IMR-90 (cell line): ENCODE results near the gene POLR2I. TPM values are rescaled to one million over a fixed set of nuclear protein-coding genes. Genes with fewer than 3 reads are reported as not detected.

ENCODE experiments used
- ATAC-seq: fragments of 200-7000 bp; cut with Tn5 transposase; 2 replicates; pipeline ENCODE4 v1.9.1; 2020; ENCODE audit warnings: low read depth, mild to moderate bottlenecking, moderate library complexity
- BruUV-seq: library from RNA; stranded (reverse); fragments of 400-500 nt; replicated peaks from 2 replicates; lab custom pipeline; 2021; lab: Mats Ljungman, UMichigan
- CTCF ChIA-PET: fragments of 300-600 bp; formaldehyde crosslinking; extraction: SDS; loops from one replicate; lab custom pipeline; 2021; ENCODE audit warnings: antibody characterized with exemption; lab: Yijun Ruan, JAX
- POLR2A ChIA-PET: fragments of 300-600 bp; sonication (Branson Sonifier 250); formaldehyde crosslinking; loops from one replicate; lab custom pipeline; 2022; ENCODE audit warnings: antibody characterized with exemption; ENCODE audit not compliant: unreplicated experiment; lab: Charles Lee
- DNase-seq: peaks from one replicate; pipeline ENCODE4 v3.0.0; 2013
- H2AFZ ChIP-seq: replicated peaks from 2 replicates; pipeline ENCODE3; 2013; ENCODE audit warnings: low read length, mild to moderate bottlenecking; ENCODE audit not compliant: poor library complexity
- H2AK5ac ChIP-seq: 2 replicates; pipeline ENCODE4 v1.6.1; 2013; ENCODE audit warnings: low read depth, low read length, inconsistent platforms
- H2AK9ac ChIP-seq: replicated peaks from 2 replicates; pipeline ENCODE3; 2013; ENCODE audit warnings: mild to moderate bottlenecking, low read depth, low read length, moderate library complexity; ENCODE audit not compliant: poor library complexity
- H2BK120ac ChIP-seq: 2 replicates; pipeline ENCODE4 v1.6.1; 2013; ENCODE audit warnings: low read depth, low read length, inconsistent platforms
- H2BK15ac ChIP-seq: 3 replicates; pipeline ENCODE4 v1.6.1; 2013; ENCODE audit warnings: low read depth, low read length, inconsistent platforms
- H2BK20ac ChIP-seq: 2 replicates; pipeline ENCODE4 v1.6.1; 2013; ENCODE audit warnings: low read depth, mild to moderate bottlenecking, inconsistent platforms, low read length, moderate library complexity
- H2BK5ac ChIP-seq: 2 replicates; pipeline ENCODE4 v1.6.1; 2013; ENCODE audit warnings: mild to moderate bottlenecking, low read depth, low read length, inconsistent platforms; ENCODE audit not compliant: poor library complexity, severe bottlenecking
- H3K14ac ChIP-seq: replicated peaks from 2 replicates; pipeline ENCODE4 v1.6.1; 2013; ENCODE audit warnings: low read depth, low read length, inconsistent platforms
- H3K18ac ChIP-seq: 2 replicates; pipeline ENCODE4 v1.6.1; 2013; ENCODE audit warnings: low read depth, low read length, control low read depth
- H3K23ac ChIP-seq: 2 replicates; pipeline ENCODE4 v1.6.1; 2013; ENCODE audit warnings: low read depth, low read length, inconsistent platforms
- H3K27ac ChIP-seq: 2 replicates; pipeline ENCODE4 v1.5.1; 2013; ENCODE audit warnings: mild to moderate bottlenecking, control low read depth, low read length; ENCODE audit not compliant: insufficient read depth
- H3K27me3 ChIP-seq: 2 replicates; pipeline ENCODE4 v1.6.1; 2013; ENCODE audit warnings: low read length; ENCODE audit not compliant: control insufficient read depth, insufficient read depth
- H3K36me3 ChIP-seq: 2 replicates; pipeline ENCODE4 v1.6.1; 2013; ENCODE audit warnings: low read length, mixed read lengths; ENCODE audit not compliant: control insufficient read depth, insufficient read depth
- H3K4ac ChIP-seq: 2 replicates; pipeline ENCODE4 v1.6.1; 2013; ENCODE audit warnings: low read depth, low read length, inconsistent platforms
- H3K4me1 ChIP-seq: 2 replicates; pipeline ENCODE4 v1.6.1; 2013; ENCODE audit warnings: low read length, mixed read lengths; ENCODE audit not compliant: control insufficient read depth, insufficient read depth
- H3K4me2 ChIP-seq: 2 replicates; pipeline ENCODE4 v1.6.1; 2013; ENCODE audit warnings: low read depth, mild to moderate bottlenecking, control low read depth, low read length, moderate library complexity
- H3K4me3 ChIP-seq: 2 replicates; pipeline ENCODE4 v1.5.1; 2013; ENCODE audit warnings: low read depth, mild to moderate bottlenecking, control low read depth, low read length, moderate library complexity; ENCODE audit not compliant: insufficient read depth
- H3K56ac ChIP-seq: 2 replicates; pipeline ENCODE4 v1.6.1; 2013; ENCODE audit warnings: low read length, inconsistent platforms; ENCODE audit not compliant: insufficient read depth; ENCODE audit errors: extremely low read depth
- H3K79me1 ChIP-seq, 2 experiments: 2 replicates each; pipeline ENCODE4 v1.6.1; 2013; ENCODE audit warnings: low read length in 2 of 2, inconsistent platforms in 1 of 2, low read depth in 1 of 2
- H3K9ac ChIP-seq: 2 replicates; pipeline ENCODE4 v1.6.1; 2013; ENCODE audit warnings: low read depth, low read length, control low read depth
- H3K9me1 ChIP-seq: 2 replicates; pipeline ENCODE4 v1.6.1; 2013; ENCODE audit warnings: low read length, inconsistent platforms; ENCODE audit not compliant: insufficient read depth
- H3K9me3 ChIP-seq: 2 replicates; pipeline ENCODE4 v1.6.1; 2013; ENCODE audit warnings: low read length; ENCODE audit not compliant: control insufficient read depth, insufficient read depth
- H4K20me1 ChIP-seq: 2 replicates; pipeline ENCODE4 v1.6.1; 2013; ENCODE audit warnings: low read length, inconsistent platforms; ENCODE audit not compliant: insufficient read depth
- H4K5ac ChIP-seq: 2 replicates; pipeline ENCODE4 v1.6.1; 2013; ENCODE audit warnings: mild to moderate bottlenecking, low read depth, low read length, control low read depth
- H4K8ac ChIP-seq, 2 experiments: 2 replicates each; pipeline ENCODE4 v1.6.1; 2013; ENCODE audit warnings: low read depth in 2 of 2, low read length in 2 of 2, control low read depth in 1 of 2, inconsistent platforms in 1 of 2
- H4K91ac ChIP-seq: 2 replicates; pipeline ENCODE4 v1.6.1; 2013; ENCODE audit warnings: low read depth, low read length, inconsistent platforms; ENCODE audit not compliant: insufficient read depth
- BHLHE40 ChIP-seq: fragments of 150-350 bp; IDR thresholded peaks from 2 replicates; pipeline ENCODE4 v1.6.1; 2016; ENCODE audit warnings: mild to moderate bottlenecking, low read depth, low read length
- CEBPB ChIP-seq: IDR thresholded peaks from 2 replicates; pipeline ENCODE4 v1.6.1; 2012; ENCODE audit warnings: low read depth, low read length, improper control_type of control experiment
- CHD1 ChIP-seq: IDR thresholded peaks from 2 replicates; pipeline ENCODE4 v1.6.1; 2012; ENCODE audit warnings: low read depth, low read length, improper control_type of control experiment
- CTCF ChIP-seq: conservative IDR thresholded peaks from 2 replicates; pipeline ENCODE4 v1.5.1; 2012; ENCODE audit warnings: mild to moderate bottlenecking, low read depth, low read length, improper control_type of control experiment
- MAZ ChIP-seq: IDR thresholded peaks from 2 replicates; pipeline ENCODE4 v1.6.1; 2012; ENCODE audit warnings: low read depth, mild to moderate bottlenecking, low read length, improper control_type of control experiment, moderate library complexity, borderline replicate concordance
- POLR2A ChIP-seq: IDR thresholded peaks from 2 replicates; pipeline ENCODE4 v1.6.1; 2012; ENCODE audit warnings: mild to moderate bottlenecking, low read depth, low read length
- RAD21 ChIP-seq: IDR thresholded peaks from 2 replicates; pipeline ENCODE4 v1.6.1; 2012; ENCODE audit warnings: low read length, improper control_type of control experiment
- SMC3 ChIP-seq: fragments of 150-350 bp; IDR thresholded peaks from 2 replicates; pipeline ENCODE4 v1.6.1; 2016; ENCODE audit warnings: low read depth, mild to moderate bottlenecking, antibody characterized with exemption, low read length, moderate library complexity
- WGBS, 2 experiments: methylation state at CpG; one replicate each; pipeline versions ENCODE4 v1.1.5 to v1.1.7; 2013; ENCODE audit warnings: missing lambda C conversion rate in 2 of 2; ENCODE audit not compliant: insufficient read length in 1 of 2; ENCODE audit errors: extremely low coverage in 2 of 2; 5-methylcytosine and 5-hydroxymethylcytosine counted together
- dilution Hi-C: fragments of 300-500 bp; cut with HindIII; formaldehyde crosslinking; loops from one replicate; pipeline ENCODE4 v1.14.3; 2018; ENCODE audit warnings: low sequenced_read_pairs; ENCODE audit not compliant: unreplicated experiment
- in situ Hi-C: fragments of 300-500 bp; cut with MboI; formaldehyde crosslinking; loops from 3 replicates; pipeline ENCODE4 v1.14.3; 2019; ENCODE audit warnings: low sequenced_read_pairs, inconsistent platforms, mixed read lengths
- intact Hi-C: fragments of 100-400 bp; cut with micrococcal nuclease; formaldehyde crosslinking; loops from 2 replicates; pipeline ENCODE4 v1.10.0; 2022
- polyA plus RNA-seq, 3 experiments: library from polyadenylated mRNA; depleted of rRNA; stranded (reverse); fragments of >200 nt; gene quantifications; 2 replicates each; pipeline ENCODE4 v1.2.3, GENCODE V29; 2012; ENCODE audit warnings: low replicate concordance in 1 of 3
- total RNA-seq: library from RNA; depleted of rRNA; stranded (reverse); fragments of >200 nt; gene quantifications from 2 replicates; pipeline ENCODE4 v1.2.3, GENCODE V29; 2012

POLR2I gene
- total and polyA plus RNA-seq, 2 of the 4 experiments (the other 2 are of a cell fraction): 35.8 to 59.7 TPM

DNA sequence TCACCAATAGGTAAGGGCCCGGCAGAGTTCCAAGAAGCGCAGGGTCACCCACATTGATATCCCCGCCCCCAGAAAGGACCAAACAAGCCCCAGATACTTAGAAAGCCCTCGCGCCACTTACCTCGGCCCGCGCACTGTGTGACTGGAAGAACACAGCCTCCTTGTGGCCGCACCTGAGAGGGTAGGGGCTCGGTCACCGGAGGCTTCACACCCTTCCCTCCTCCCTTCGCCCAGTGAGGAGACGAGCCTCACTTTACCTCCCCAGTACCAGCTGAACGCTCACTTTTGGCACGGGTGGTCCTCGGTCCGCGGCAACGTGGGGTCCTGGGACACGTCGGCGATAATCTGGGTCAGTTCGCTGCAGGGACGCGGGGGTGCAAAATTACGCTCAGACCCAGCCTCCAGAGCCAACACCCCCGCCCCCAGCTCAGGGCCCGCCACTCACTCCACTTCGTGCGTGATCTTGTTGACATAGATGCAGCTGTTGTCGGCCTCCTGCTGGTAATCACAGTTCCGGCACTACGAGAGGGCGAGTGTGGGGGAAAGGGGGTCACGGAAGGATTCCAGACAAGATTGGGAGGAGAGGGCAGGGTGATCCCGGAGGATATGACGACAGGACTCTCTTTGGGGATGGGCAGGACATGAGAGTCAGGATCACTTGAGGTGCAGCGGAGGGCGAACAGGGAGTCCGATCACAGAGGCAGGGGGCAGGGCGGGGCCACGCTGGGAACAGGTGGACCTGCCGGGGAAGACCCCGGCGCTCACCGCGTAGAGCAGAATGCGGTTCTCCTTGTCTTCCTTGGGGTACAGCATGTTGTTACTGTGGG, 568 bp downstream of the POLR2I start:
- Histone ChIP-seq H3K27ac (peak overlapping the region; percentile 65), H2AK5ac (peak overlapping the region; percentile 37; the same call in 1 of the 2 replicates), H3K14ac (peak overlapping the region; percentile 29), H4K5ac (peak overlapping the region; percentile 22), H2BK15ac (no peak overlapping the region), H3K4me2 (peak overlapping the region; percentile 91), H3K4ac (peak overlapping the region; percentile 39), H3K79me1 (peaks cover 27 to 52% of the 10 kb centered on the region in 2 experiments), H3K4me1 (peaks cover 7% of the 10 kb centered on the region), H3K36me3 (peaks cover 18% of the 10 kb centered on the region), H2BK120ac (no peak overlapping the region; the same call in 1 of the 2 replicates), H3K9me1 (0 out of 2 replicates have a peak, but pooled peaks cover 6% of the 10 kb centered on the region), H4K91ac (peak overlapping the region; percentile 26; the same call in 1 of the 2 replicates), H2AK9ac (peak overlapping the region; percentile 97), H3K27me3 (no peaks in the 10 kb centered on the region), H2AFZ (peak overlapping the region; percentile 89), H4K8ac (peak overlapping the region; percentile 48 to 74; a peak in 3 of 4 replicates), H3K23ac (peak overlapping the region; percentile 59), H3K4me3 (peak overlapping the region; percentile 60), H4K20me1 (peaks cover 8% of the 10 kb centered on the region), H3K18ac (peak overlapping the region; percentile 2; the same call in 1 of the 2 replicates), H3K9me3 (no peaks in the 10 kb centered on the region), H2BK5ac (peak overlapping the region; percentile 51), H3K9ac (peak overlapping the region; percentile 70), H2BK20ac (no peak overlapping the region), H3K56ac (peak overlapping the region; percentile 13)
- POLR2A ChIA-PET: no interaction called here
- in situ Hi-C loops (no loop called here), dilution Hi-C loops (no loop called here), intact Hi-C loops (loop anchor here (2.0 kb wide), 2 partner anchors 27 to 53 kb away; partner anchors contain the start of gene CAPNS1)
- DNase-seq (peak; percentile 30), ATAC-seq (peak; percentile 1; the same call in 1 of the 2 replicates)
- no TSS peak for BruUV-seq
- 3% methylated on average over 10 of the region's 48 CpGs; no CpG with 5 or more reads in 1 of the 2 experiments for WGBS, 2 experiments
- 0 out of 2 replicates have a peak, but pooled peaks have one; percentile 11 for TF ChIP-seq SMC3
- TF ChIP-seq CTCF: peak; percentile 24; the same call in 1 of the 2 replicates
- no peak for TF ChIP-seq CHD1
- TF ChIP-seq CEBPB: no peak
- peak; percentile 39; the same call in 1 of the 2 replicates for TF ChIP-seq MAZ
- 0 out of 2 replicates have a peak, but pooled peaks have one; percentile 32 for TF ChIP-seq POLR2A
- TF ChIP-seq BHLHE40: peak; percentile 32; the same call in 1 of the 2 replicates
- TF ChIP-seq RAD21: 0 out of 2 replicates have a peak, but pooled peaks have one; percentile 11
- CTCF ChIA-PET: interaction anchor here (2.3 to 3.5 kb wide), 2 partner anchors 13 to 53 kb away, joined by 6 to 14 read pairs; no protein-coding TSS in a partner anchor
